MM.1S (cell line): ENCODE measurements around the gene POC1A.

Experiments
- EZH2 ChIP-seq: fragments of 300-600 bp; sonication (generic); optimal IDR thresholded peaks from 2 replicates; pipeline ENCODE3; 2017; ENCODE audit warnings: low read depth, mild to moderate bottlenecking, antibody characterized with exemption, low read length, mixed read lengths
- EZH2phosphoT487 ChIP-seq: fragments of 300-600 bp; sonication (generic); IDR thresholded peaks from 2 replicates; pipeline ENCODE4 v1.6.1; 2018; ENCODE audit warnings: antibody characterized with exemption, low read length
- TF ChIP-seq, protein P1 (sequence below): fragments of 300-600 bp; sonication (generic); IDR thresholded peaks from 2 replicates; pipeline ENCODE4 v1.5.1; 2016; ENCODE audit warnings: antibody characterized with exemption, low read length, mixed read lengths

DNA sequence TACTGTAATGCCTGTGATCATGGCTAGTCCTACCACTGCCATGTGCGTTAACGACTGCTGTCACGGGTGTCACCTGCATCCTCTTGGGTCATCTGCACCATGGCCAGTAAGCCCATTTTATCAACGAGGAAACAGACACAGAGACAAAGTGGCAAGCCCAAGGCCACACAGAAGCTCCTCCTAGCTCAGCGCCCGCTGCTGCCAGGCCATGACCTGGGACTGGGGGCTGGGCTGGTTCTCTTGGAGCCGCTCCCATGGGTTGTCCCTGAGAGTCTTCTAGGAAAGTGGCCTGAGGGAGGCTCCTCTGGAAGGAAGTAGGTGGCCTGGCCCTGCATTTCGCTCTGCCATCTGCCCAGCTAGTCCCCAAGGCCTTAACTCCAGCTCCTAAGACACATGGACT is 102.8 kb downstream of the POC1A start:
- TF ChIP-seq, protein P1, sequence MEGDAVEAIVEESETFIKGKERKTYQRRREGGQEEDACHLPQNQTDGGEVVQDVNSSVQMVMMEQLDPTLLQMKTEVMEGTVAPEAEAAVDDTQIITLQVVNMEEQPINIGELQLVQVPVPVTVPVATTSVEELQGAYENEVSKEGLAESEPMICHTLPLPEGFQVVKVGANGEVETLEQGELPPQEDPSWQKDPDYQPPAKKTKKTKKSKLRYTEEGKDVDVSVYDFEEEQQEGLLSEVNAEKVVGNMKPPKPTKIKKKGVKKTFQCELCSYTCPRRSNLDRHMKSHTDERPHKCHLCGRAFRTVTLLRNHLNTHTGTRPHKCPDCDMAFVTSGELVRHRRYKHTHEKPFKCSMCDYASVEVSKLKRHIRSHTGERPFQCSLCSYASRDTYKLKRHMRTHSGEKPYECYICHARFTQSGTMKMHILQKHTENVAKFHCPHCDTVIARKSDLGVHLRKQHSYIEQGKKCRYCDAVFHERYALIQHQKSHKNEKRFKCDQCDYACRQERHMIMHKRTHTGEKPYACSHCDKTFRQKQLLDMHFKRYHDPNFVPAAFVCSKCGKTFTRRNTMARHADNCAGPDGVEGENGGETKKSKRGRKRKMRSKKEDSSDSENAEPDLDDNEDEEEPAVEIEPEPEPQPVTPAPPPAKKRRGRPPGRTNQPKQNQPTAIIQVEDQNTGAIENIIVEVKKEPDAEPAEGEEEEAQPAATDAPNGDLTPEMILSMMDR: no peak
- no peak for TF ChIP-seq EZH2phosphoT487
- TF ChIP-seq EZH2: no peak
